C4-2B (cell line): ENCODE data around the gene SSBP2.

Experiments used
- ZFX ChIP-seq: fragments of 450-650 bp; IDR thresholded peaks from 2 replicates; pipeline ENCODE4 v1.6.1; 2017
- TF ChIP-seq, protein P1 (sequence below): fragments of 450-650 bp; conservative IDR thresholded peaks from 2 replicates; pipeline ENCODE4 v1.5.1; 2017; ENCODE audit warnings: mild to moderate bottlenecking

DNA sequence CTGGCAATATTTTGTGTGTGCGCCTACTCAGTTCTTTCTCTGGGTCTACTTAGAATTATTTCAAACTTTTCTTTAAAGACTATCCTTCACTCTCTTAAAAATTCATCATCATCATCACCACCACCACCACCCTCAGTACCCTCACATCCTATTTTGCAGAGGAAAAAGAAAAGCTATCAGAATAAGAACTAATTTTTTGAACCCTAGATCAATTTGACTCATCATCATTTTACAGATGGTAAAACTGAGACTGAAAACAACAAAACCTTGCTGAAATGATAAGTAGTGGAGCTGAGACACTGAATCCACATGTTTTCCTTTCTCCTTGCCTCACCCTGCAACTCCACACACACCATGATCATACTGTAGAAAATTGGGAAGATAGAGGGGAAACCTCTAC lies 119.3 kb downstream of the SSBP2 start:
- TF ChIP-seq, protein P1, sequence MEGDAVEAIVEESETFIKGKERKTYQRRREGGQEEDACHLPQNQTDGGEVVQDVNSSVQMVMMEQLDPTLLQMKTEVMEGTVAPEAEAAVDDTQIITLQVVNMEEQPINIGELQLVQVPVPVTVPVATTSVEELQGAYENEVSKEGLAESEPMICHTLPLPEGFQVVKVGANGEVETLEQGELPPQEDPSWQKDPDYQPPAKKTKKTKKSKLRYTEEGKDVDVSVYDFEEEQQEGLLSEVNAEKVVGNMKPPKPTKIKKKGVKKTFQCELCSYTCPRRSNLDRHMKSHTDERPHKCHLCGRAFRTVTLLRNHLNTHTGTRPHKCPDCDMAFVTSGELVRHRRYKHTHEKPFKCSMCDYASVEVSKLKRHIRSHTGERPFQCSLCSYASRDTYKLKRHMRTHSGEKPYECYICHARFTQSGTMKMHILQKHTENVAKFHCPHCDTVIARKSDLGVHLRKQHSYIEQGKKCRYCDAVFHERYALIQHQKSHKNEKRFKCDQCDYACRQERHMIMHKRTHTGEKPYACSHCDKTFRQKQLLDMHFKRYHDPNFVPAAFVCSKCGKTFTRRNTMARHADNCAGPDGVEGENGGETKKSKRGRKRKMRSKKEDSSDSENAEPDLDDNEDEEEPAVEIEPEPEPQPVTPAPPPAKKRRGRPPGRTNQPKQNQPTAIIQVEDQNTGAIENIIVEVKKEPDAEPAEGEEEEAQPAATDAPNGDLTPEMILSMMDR = no peak
- no peak for TF ChIP-seq ZFX
